ENCODE measurements around the gene DCAF15.

DNA sequence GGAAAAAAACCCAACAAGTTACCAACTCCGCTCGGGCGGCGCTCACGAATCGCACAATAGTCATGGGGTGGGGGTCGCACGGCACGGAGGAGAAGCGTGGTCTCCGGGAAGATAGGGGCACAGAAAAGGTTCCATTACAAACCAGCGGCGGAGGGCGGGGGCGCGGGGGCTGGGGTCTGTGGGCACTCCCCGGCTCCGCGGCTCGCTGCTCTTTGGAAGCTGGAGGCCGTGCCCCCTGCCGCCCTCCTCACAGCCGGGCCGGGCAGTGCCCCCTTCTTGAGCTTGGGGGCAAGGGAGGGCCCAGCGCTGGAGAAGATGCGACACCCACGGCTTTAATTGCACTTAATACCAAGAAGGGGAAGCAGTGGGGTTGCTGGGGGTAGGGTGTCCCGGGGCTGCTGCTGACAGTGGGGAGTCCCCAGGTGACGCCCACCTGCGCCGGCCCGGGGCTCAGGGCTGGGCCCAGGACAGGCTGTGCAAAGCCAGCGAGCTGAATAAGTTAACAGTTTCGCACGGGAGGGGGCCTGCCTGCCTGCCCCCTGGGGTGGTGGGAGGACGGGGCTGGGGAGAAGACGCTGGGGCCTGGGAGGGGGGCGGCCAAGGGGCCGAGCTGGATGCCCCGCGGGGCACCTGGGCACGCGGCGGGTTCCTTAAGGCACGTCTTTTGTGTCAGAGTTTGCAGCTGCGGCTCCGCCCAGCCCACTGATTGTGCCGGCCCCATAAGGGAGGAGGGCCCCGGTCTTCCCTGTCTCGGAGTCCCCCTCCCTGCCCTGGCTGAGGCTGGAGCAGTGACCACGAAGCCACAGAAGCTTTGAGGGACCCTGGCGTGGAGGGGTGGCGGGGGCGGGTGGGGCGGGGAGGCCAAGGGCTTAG is 9.8 kb downstream of the DCAF15 start:
- TF ChIP-seq CTCF (IDR thresholded peaks at IDR 0.05; ENCODE audit: extremely low read depth in 1 of 2, insufficient read depth in 1 of 2, low read depth in 1 of 2, low read length in 2 of 2) (no peak), POLR2AphosphoS5 (IDR thresholded peaks at IDR 0.05; ENCODE audit: insufficient read depth, low read depth, low read length) (no peak), POLR2A (IDR thresholded peaks at IDR 0.05; ENCODE audit: low read depth, low read length) (no peak), EZH2 (IDR thresholded peaks at IDR 0.05; ENCODE audit: borderline replicate concordance, low read depth, low read length, severe bottlenecking) (no peak), MAX (IDR thresholded peaks at IDR 0.05; ENCODE audit: insufficient read depth, insufficient read length) (no peak), GATA2 (IDR thresholded peaks at IDR 0.05; ENCODE audit: insufficient read depth, insufficient read length, low read depth, low read length) (no peak), MYC (IDR thresholded peaks at IDR 0.05; ENCODE audit: low read depth, low read length) (no peak), FOS (IDR thresholded peaks at IDR 0.05; ENCODE audit: borderline replicate concordance, insufficient read depth, low read length) (no peak), JUN (IDR thresholded peaks at IDR 0.05; ENCODE audit: borderline replicate concordance, insufficient read depth, insufficient read length, low read depth) (no peak)
